Activated CD4-positive, alpha-beta T cell treated with anti-CD3 and anti-CD28 coated beads, Interleukin-2, amount 50 U/mL, for 48 hours (primary cell): ENCODE results near the gene XPNPEP1.
"Not testable (repeated sequence)": the region's sequence is repeated elsewhere in the genome, so short reads cannot be mapped to it uniquely, and the experiment has no call there.

Experiments
- DNase-seq, 2 experiments: peaks; one replicate each; pipeline ENCODE4 v3.0.0-alpha.2; 2020

The XPNPEP1 gene

GRCh38 chr10:109922358-109922975, 844 bp downstream of the XPNPEP1 start:
- DNase-seq: no peak

- DNase-seq: no peak
These were observed 3.3 kb downstream of the XPNPEP1 start for GRCh38 chr10:109920016-109920415.

- no peak for DNase-seq
These were observed 4.1 kb downstream of the XPNPEP1 start for GRCh38 chr10:109919220-109919619.

GRCh38 chr10:109918707-109919106, 4.6 kb downstream of the XPNPEP1 start:
- DNase-seq: not testable (repeated sequence)

- DNase-seq: no peak
These were observed 7.7 kb downstream of the XPNPEP1 start for GRCh38 chr10:109915566-109915965.

GRCh38 chr10:109914966-109915365, 8.3 kb downstream of the XPNPEP1 start:
- DNase-seq: peak in 1 of 2 experiments; percentile 29

GRCh38 chr10:109913306-109913892, 9.9 kb downstream of the XPNPEP1 start:
- no peak for DNase-seq

- no peak for DNase-seq
These were observed 10.7 kb downstream of the XPNPEP1 start for GRCh38 chr10:109912335-109913281.

- no peak for DNase-seq
These were observed 11.4 kb downstream of the XPNPEP1 start for GRCh38 chr10:109911903-109912302.

GRCh38 chr10:109906316-109906715, 17.0 kb downstream of the XPNPEP1 start:
- no peak for DNase-seq

- DNase-seq: no peak
These were observed 18.9 kb downstream of the XPNPEP1 start for GRCh38 chr10:109904397-109904796.

GRCh38 chr10:109902992-109903947, 20.0 kb downstream of the XPNPEP1 start:
- DNase-seq: no peak

GRCh38 chr10:109899356-109900331, 23.7 kb downstream of the XPNPEP1 start:
- DNase-seq: no peak

- no peak for DNase-seq
These were observed 24.5 kb downstream of the XPNPEP1 start for GRCh38 chr10:109898666-109899355.

GRCh38 chr10:109898007-109898406, 25.3 kb downstream of the XPNPEP1 start:
- no peak for DNase-seq

- no peak for DNase-seq
These were observed 27.5 kb downstream of the XPNPEP1 start for GRCh38 chr10:109895848-109896247.

- DNase-seq: no peak
These were observed 28.1 kb downstream of the XPNPEP1 start for GRCh38 chr10:109895095-109895818.

GRCh38 chr10:109894516-109894915, 28.8 kb downstream of the XPNPEP1 start:
- DNase-seq: no peak

- no peak for DNase-seq
These were observed 29.9 kb downstream of the XPNPEP1 start for GRCh38 chr10:109893386-109893785.

GRCh38 chr10:109892931-109893330, 30.4 kb downstream of the XPNPEP1 start:
- DNase-seq: no peak
